HUES6 (cell line): ENCODE measurements around the gene INAFM2.

Experiments
- H3K27ac ChIP-seq: 2 replicates; pipeline ENCODE4 v1.7.0; 2013; ENCODE audit warnings: low read depth, mild to moderate bottlenecking, low read length, inconsistent platforms
- H3K27me3 ChIP-seq: 2 replicates; pipeline ENCODE4 v1.6.1; 2013; ENCODE audit warnings: low read length; ENCODE audit not compliant: control insufficient read depth, insufficient read depth
- H3K36me3 ChIP-seq: 2 replicates; pipeline ENCODE4 v1.6.1; 2013; ENCODE audit warnings: low read length; ENCODE audit not compliant: control insufficient read depth, insufficient read depth
- H3K4me1 ChIP-seq: 2 replicates; pipeline ENCODE4 v1.6.1; 2013; ENCODE audit warnings: low read length; ENCODE audit not compliant: control insufficient read depth, insufficient read depth
- H3K4me3 ChIP-seq: 2 replicates; pipeline ENCODE4 v1.5.1; 2013; ENCODE audit warnings: low read depth, low read length
- H3K9ac ChIP-seq: one replicate; pipeline ENCODE4 v1.6.1; 2013; ENCODE audit warnings: mild to moderate bottlenecking, low read length
- H3K9me3 ChIP-seq: 2 replicates; pipeline ENCODE4 v1.6.1; 2013; ENCODE audit warnings: low read depth, low read length; ENCODE audit not compliant: control insufficient read depth, insufficient read depth

The INAFM2 gene

DNA sequence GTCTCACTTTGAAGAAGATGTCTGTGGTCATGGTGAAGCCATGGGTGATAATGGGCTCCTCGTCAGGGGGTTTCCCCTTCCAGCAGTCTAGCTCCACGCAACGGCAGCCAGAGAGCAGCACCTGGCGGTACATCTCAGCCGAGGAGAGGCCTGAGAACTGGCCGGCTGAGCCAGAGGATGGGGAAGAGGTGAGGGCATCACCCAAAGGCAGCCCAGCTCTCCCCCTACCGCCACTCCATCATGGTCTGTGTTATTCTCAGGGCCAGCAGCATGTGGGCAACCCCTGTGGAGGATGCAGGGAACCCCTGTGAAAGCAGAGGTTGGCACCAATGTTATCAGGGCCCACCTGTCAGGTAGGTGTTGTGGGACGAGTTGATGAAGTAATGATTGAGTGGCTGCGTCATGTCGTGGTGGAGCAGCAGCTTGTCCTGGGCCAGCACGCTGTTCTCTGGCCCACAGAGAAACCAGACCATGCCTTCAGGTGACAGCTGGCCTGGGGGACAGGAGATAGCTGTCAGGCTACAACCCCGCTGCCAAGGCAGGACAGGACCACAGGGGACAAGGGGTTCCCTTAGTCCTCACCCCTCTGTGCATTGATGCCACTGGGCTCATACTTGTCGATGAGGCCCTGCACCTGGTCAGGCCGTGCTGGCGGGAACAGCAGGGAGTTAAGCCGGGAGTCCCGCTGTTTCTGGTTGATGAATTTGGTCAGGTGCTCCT is 25.1 kb upstream of the INAFM2 start:
- H3K9me3 ChIP-seq, result peaks cover 11% of the 10 kb centered on the region; the same call in 1 of the 2 replicates
- H3K4me1 ChIP-seq, result peaks cover 12% of the 10 kb centered on the region; the same call in 1 of the 2 replicates
- no peak overlapping the region for H3K4me3 ChIP-seq
- no peak overlapping the region for H3K27ac ChIP-seq
- H3K9ac ChIP-seq, result no peak overlapping the region
- H3K27me3 ChIP-seq, result peaks cover 25% of the 10 kb centered on the region
- no peaks in the 10 kb centered on the region for H3K36me3 ChIP-seq

DNA sequence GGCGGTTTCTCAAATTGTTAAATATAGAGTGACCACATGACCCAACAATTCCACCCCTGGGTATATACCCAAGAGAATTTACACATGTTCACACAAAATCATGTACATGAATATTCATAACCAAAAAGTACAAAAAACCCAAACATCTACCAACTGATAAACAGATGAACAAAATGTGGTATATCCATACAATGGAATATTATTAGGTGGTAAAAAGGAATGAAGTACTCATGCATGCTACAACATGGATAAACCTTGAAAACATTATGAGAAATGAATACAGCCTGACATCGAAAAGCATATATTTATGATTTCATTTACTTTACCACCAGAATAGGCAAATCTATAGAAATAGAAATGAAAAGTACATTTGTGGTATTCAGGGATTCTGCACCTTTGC is 23.1 kb upstream of the INAFM2 start:
- Histone ChIP-seq H3K36me3 (no peaks in the 10 kb centered on the region), H3K4me3 (no peak overlapping the region), H3K27ac (no peak overlapping the region), H3K9me3 (peaks cover 11% of the 10 kb centered on the region; the same call in 1 of the 2 replicates), H3K27me3 (peaks cover 7% of the 10 kb centered on the region; the same call in 1 of the 2 replicates), H3K4me1 (peaks cover 12% of the 10 kb centered on the region; the same call in 1 of the 2 replicates), H3K9ac (no peak overlapping the region)

DNA sequence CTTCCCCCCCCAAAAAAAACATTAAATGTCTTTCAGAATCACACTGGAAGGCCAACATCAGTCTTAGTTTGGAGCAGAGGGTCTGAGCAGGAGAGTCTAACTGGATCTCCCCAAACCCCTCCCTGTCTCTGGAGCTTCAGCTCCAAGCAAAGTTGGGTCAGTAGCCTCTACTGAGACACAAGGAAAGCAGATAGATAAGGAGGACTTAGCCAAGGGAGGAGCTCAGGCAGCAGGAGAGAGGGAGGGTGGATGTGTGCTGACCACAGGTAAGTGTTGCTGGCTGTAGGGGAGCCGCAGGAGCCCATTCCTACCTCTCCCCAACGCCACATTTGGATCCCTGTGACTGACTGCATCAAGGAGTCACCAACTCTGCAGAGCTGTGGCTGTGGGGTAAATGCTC is 22.7 kb upstream of the INAFM2 start:
- Histone ChIP-seq H3K4me1 (peaks cover 12% of the 10 kb centered on the region; the same call in 1 of the 2 replicates), H3K4me3 (no peak overlapping the region), H3K36me3 (no peaks in the 10 kb centered on the region), H3K27me3 (peaks cover 7% of the 10 kb centered on the region; the same call in 1 of the 2 replicates), H3K9me3 (peaks cover 11% of the 10 kb centered on the region; the same call in 1 of the 2 replicates), H3K27ac (no peak overlapping the region), H3K9ac (no peak overlapping the region)

DNA sequence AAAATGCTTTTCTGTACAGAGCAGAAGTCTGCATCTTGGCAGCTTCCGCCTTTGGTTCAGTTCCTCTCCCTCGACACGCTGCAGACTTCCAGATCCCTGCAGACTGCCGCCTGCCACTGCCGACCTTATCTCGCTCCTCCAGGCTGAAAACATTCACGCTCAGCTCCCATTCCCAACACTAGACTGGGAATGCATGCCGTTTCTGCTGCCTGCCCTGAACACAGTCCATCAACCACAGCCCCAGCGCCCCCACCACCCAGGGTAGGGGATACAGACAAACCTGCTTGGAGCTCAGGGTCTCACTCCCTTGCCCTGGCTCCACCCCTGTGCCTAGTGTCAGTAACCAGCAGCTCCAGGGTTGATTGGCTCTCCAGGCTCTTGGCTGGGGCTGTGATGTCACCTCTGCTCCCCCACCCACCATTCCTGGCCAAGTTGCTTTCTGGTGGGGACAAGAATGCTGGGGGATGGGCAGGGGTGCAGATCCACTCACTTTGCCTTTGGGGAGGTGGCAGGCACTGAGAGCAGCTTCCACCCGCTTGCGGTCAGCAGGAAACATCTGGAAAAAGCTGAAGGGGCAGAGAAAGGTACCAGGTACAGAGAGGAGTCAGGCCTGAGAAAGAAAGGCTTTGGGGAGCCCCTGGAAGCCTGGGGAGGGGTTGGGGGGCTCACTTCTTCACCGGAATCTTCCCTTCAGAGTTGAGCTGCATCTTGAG is 21.9 kb upstream of the INAFM2 start:
- Histone ChIP-seq H3K27me3 (peaks cover 7% of the 10 kb centered on the region; the same call in 1 of the 2 replicates), H3K9ac (no peak overlapping the region), H3K27ac (no peak overlapping the region), H3K36me3 (no peaks in the 10 kb centered on the region), H3K4me1 (peaks cover 15% of the 10 kb centered on the region), H3K9me3 (peaks cover 11% of the 10 kb centered on the region; the same call in 1 of the 2 replicates), H3K4me3 (no peak overlapping the region)

DNA sequence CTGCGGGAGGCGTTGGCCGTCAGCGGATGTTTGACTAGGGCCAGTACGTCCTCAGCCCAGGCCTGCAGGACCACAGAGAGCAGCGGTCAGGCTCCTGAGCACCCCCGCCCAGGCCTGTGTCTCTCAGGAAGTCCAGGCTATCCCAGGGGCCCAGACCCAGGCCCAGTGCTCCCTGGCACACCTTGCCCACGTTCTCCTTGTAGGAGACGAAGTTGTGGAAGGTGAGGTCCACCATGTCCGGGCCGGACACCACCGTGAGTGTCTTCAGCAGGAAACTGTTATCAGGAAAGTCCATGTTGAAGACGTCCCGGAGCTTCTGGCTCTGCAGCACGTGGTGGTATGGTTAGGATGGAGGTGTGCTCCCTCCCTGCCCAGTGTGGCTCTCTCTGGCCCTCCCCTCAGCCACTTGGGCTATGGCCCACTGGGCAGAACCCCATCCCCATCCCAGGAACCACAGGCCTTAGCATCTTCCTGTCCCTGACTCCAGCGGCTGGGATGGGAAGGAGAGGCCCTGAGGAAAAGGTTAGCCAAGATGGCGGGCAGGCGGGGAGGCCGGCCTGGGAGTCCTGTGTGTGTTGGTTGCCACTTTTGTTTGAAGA is 21.1 kb upstream of the INAFM2 start:
- H3K27ac ChIP-seq, result no peak overlapping the region
- no peaks in the 10 kb centered on the region for H3K36me3 ChIP-seq

DNA sequence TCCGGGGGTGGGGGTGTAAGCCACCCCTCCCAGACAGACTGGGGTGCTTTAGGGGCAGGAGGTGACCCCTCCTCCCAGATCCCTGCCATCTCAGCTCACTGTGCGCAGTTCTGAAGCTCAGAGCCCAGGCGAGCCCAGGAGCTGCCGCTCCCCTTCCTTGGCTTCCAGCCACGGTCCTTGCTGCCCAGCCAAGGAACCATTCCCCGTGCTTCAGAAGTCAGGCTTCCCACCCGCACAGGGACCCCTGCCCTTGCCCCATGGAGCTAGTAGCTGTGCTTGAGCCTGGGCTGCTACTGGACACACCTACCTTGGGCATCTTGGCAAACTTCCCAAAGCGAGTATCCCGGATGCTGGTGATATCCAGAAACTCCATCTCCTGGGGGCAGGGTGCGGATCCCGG is 20.5 kb upstream of the INAFM2 start:
- H3K36me3 ChIP-seq, result no peaks in the 10 kb centered on the region
- no peak overlapping the region for H3K9ac ChIP-seq
- no peak overlapping the region for H3K4me3 ChIP-seq
- peaks cover 11% of the 10 kb centered on the region; the same call in 1 of the 2 replicates for H3K9me3 ChIP-seq
- H3K4me1 ChIP-seq, result peaks cover 28% of the 10 kb centered on the region
- H3K27ac ChIP-seq, result no peak overlapping the region
- H3K27me3 ChIP-seq, result no peaks in the 10 kb centered on the region

More for the DNA sequence above, 21.1 kb upstream of the INAFM2 start:
- peaks cover 11% of the 10 kb centered on the region; the same call in 1 of the 2 replicates for H3K9me3 ChIP-seq
- peaks cover 23% of the 10 kb centered on the region for H3K4me1 ChIP-seq
- no peak overlapping the region for H3K9ac ChIP-seq
- H3K4me3 ChIP-seq, result no peak overlapping the region
- H3K27me3 ChIP-seq, result no peaks in the 10 kb centered on the region

DNA sequence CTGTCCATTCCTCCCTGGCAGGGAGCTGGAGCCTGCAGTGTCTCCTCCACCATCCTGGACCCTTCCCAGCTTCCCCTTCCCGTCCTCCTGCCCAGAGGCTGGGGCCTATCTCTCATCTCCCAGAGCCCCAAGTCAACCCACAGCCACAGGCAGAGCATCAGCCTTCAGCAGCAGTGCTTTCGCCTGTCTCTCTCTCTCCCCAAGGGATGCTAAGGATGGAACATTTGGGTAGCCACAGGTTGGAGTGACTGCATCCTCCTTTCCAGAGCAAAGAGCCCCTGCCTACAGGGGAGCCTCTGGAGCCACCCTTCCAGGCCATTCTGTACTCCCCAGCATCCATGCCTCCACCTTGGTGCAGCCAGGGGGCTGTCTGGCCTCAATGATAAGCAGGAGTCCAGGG is 19.9 kb upstream of the INAFM2 start:
- no peak overlapping the region for H3K9ac ChIP-seq
- peaks cover 32% of the 10 kb centered on the region for H3K4me1 ChIP-seq
- H3K27ac ChIP-seq, result no peak overlapping the region
- no peaks in the 10 kb centered on the region for H3K27me3 ChIP-seq
- no peaks in the 10 kb centered on the region for H3K36me3 ChIP-seq
- H3K9me3 ChIP-seq, result peaks cover 11% of the 10 kb centered on the region; the same call in 1 of the 2 replicates
- H3K4me3 ChIP-seq, result no peak overlapping the region

DNA sequence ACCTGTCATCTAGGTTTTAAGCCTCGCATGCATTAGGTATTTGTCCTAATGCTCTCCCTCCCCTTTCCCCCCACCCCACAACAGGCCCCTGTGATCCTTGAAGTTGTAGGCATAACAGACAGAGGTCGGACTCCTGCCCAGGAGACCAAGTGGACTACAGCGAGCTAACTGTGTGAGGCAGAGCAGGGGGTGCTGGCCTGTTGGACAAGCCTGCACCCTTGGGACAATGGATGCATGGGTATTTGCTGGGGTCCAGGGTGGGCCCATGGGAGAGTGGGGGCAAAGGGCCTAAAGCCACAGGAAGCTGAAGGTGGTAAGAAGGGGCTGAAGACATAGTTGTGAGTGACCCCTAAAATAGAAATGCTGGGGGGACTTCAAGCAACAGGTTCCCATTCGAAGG is 18.2 kb upstream of the INAFM2 start:
- peaks cover 6% of the 10 kb centered on the region; the same call in 1 of the 2 replicates for H3K9me3 ChIP-seq
- H3K4me1 ChIP-seq, result peaks cover 46% of the 10 kb centered on the region

DNA sequence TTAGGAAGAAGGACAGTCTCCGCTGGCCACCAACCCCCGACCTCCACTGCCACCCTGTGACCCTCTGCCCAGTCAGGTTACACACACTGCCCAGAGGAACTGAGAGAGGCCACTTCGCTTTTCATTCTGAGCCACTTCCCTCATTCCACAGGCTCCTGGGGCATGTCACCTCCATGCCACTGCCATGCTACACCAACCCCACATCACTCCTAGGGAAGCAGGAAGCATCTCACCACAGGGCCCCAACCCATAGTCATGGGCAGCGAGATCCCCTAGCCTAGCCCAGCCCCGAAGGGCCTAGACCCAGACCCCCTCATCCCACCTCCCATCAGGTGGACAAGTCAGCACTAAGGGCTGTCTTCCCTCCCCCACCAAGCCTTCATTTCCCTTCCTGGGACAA is 17.1 kb upstream of the INAFM2 start:
- Histone ChIP-seq H3K4me3 (no peak overlapping the region), H3K27ac (no peak overlapping the region), H3K9me3 (no peaks in the 10 kb centered on the region), H3K27me3 (peaks cover 9% of the 10 kb centered on the region; the same call in 1 of the 2 replicates), H3K9ac (no peak overlapping the region), H3K36me3 (no peaks in the 10 kb centered on the region), H3K4me1 (peaks cover 44% of the 10 kb centered on the region)

More for the DNA sequence above, 18.2 kb upstream of the INAFM2 start:
- Histone ChIP-seq H3K36me3 (no peaks in the 10 kb centered on the region), H3K9ac (no peak overlapping the region), H3K27me3 (no peaks in the 10 kb centered on the region), H3K27ac (no peak overlapping the region), H3K4me3 (no peak overlapping the region)

DNA sequence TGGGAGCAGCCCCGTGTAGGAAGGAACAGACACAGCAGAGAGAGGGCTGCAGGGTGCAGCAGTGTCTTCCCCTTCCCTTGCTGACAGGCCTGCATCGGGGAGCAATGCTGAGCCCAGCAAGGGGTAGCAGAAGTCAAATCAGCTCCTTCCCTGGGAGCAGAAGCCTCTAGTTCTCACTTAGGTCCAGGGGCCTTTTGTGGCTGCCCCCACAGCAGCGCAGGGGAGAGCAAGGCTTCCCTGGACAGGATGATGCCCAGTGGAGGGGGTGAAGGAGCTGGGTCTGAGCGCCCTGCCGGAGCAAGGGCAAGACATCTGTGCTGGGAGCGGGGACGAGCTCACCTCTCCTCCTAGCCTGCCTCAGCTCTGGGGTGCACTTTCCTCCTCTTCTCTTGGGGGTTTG is 16.6 kb upstream of the INAFM2 start:
- H3K4me3 ChIP-seq, result no peak overlapping the region
- no peaks in the 10 kb centered on the region for H3K36me3 ChIP-seq
- no peak overlapping the region for H3K27ac ChIP-seq
- H3K27me3 ChIP-seq, result peaks cover 11% of the 10 kb centered on the region; the same call in 1 of the 2 replicates
- H3K9me3 ChIP-seq, result no peaks in the 10 kb centered on the region
- peaks cover 39% of the 10 kb centered on the region for H3K4me1 ChIP-seq
- no peak overlapping the region for H3K9ac ChIP-seq
